H1 (cell line): ENCODE measurements around the gene HLA-G. TPM values are rescaled to one million over a fixed set of nuclear protein-coding genes. Genes with fewer than 3 reads are reported as not detected.

Experiments used
- CTCF ChIA-PET: fragments of 300-600 bp; sonication (Branson Sonifier 250); formaldehyde crosslinking; loops from one replicate; lab custom pipeline; 2021; ENCODE audit not compliant: partially characterized antibody; lab: Charles Lee
- POLR2A ChIA-PET: fragments of 300-600 bp; sonication (Branson Sonifier 250); formaldehyde crosslinking; loops from one replicate; lab custom pipeline; 2021; ENCODE audit warnings: inconsistent platforms; ENCODE audit not compliant: partially characterized antibody; lab: Charles Lee
- DNase-seq, 2 experiments: peaks; one replicate each; pipeline versions ENCODE4 v3.0.0 to v3.0.0-alpha.2; 2010 to 2022; ENCODE audit warnings: low spot score in 2 of 2, low read depth in 1 of 2, mixed read lengths in 1 of 2
- FAIRE-seq: peaks from 2 replicates; lab custom pipeline; 2011; peaks lifted over from hg19 to GRCh38; lab: Jason Lieb, UNC
- H2AFZ ChIP-seq: 2 replicates; pipeline ENCODE4 v1.8.1; 2012; ENCODE audit warnings: low read length, inconsistent platforms
- H2AK5ac ChIP-seq: 2 replicates; pipeline ENCODE4 v1.6.1; 2013; ENCODE audit warnings: low read depth, low read length
- H2BK120ac ChIP-seq: replicated peaks from 2 replicates; pipeline ENCODE3; 2013; ENCODE audit warnings: low read depth, low read length, inconsistent platforms
- H2BK12ac ChIP-seq: 2 replicates; pipeline ENCODE4 v1.6.1; 2013; ENCODE audit warnings: low read depth, low read length
- H2BK15ac ChIP-seq: 2 replicates; pipeline ENCODE4 v1.6.1; 2013; ENCODE audit warnings: low read length
- H2BK20ac ChIP-seq: 2 replicates; pipeline ENCODE4 v1.6.1; 2013; ENCODE audit warnings: low read length
- H2BK5ac ChIP-seq: 2 replicates; pipeline ENCODE4 v1.6.1; 2013; ENCODE audit warnings: low read depth, low read length
- H3K14ac ChIP-seq: 2 replicates; pipeline ENCODE4 v1.6.1; 2013; ENCODE audit warnings: inconsistent platforms; ENCODE audit not compliant: insufficient read length
- H3K18ac ChIP-seq: 2 replicates; pipeline ENCODE4 v1.6.1; 2013; ENCODE audit warnings: low read length; ENCODE audit errors: extremely low read depth
- H3K23ac ChIP-seq: 2 replicates; pipeline ENCODE4 v1.6.1; 2013; ENCODE audit warnings: inconsistent platforms; ENCODE audit not compliant: insufficient read length
- H3K23me2 ChIP-seq: 2 replicates; pipeline ENCODE4 v1.6.1; 2013; ENCODE audit warnings: low read depth, low read length
- H3K27ac ChIP-seq: 2 replicates; pipeline ENCODE4 v1.6.1; 2011; ENCODE audit warnings: low read depth, low read length, inconsistent platforms
- H3K27me3 ChIP-seq, 4 experiments: replicated peaks in 1 of 4; 1 replicate in 1 of 4; 2 replicates in 3 of 4; pipeline versions ENCODE4 v1.6.1 to v1.8.1; 2011 to 2013; ENCODE audit warnings: low read length in 3 of 4, mild to moderate bottlenecking in 3 of 4, inconsistent platforms in 2 of 4, mixed read lengths in 2 of 4, moderate library complexity in 1 of 4; ENCODE audit not compliant: control insufficient read depth in 3 of 4, insufficient read depth in 3 of 4; ENCODE audit errors: extremely low read depth in 1 of 4
- H3K36me3 ChIP-seq, 4 experiments: 2 replicates each; pipeline versions ENCODE4 v1.6.1 to v1.8.1; 2011 to 2013; ENCODE audit warnings: mild to moderate bottlenecking in 4 of 4, low read length in 3 of 4, moderate library complexity in 2 of 4, control low read depth in 1 of 4, inconsistent platforms in 1 of 4; ENCODE audit not compliant: insufficient read depth in 4 of 4, control insufficient read depth in 2 of 4
- H3K4ac ChIP-seq: replicated peaks from 2 replicates; pipeline ENCODE3; 2013; ENCODE audit warnings: low read length, low read depth, mixed read lengths, inconsistent platforms; ENCODE audit not compliant: insufficient read length
- H3K4me1 ChIP-seq, 4 experiments: replicated peaks in 1 of 4; 1 replicate in 1 of 4; 2 replicates in 3 of 4; pipeline versions ENCODE4 v1.6.1 to v1.8.1; 2011 to 2013; ENCODE audit warnings: low read length in 3 of 4, inconsistent platforms in 2 of 4, mixed read lengths in 1 of 4; ENCODE audit not compliant: insufficient read depth in 4 of 4, control insufficient read depth in 3 of 4
- H3K4me2 ChIP-seq, 2 experiments: 2 replicates each; pipeline versions ENCODE4 v1.6.1 to v1.8.1; 2011 to 2013; ENCODE audit warnings: low read depth in 2 of 2, low read length in 2 of 2, control low read depth in 1 of 2, inconsistent platforms in 1 of 2, mild to moderate bottlenecking in 1 of 2; ENCODE audit not compliant: insufficient read depth in 1 of 2
- H3K4me3 ChIP-seq, 4 experiments: fragments of 200-600, 300-600 bp in 1 of 4; sonication (generic), shearing (Covaris generic), sonication (Bioruptor Twin) in 1 of 4; 2 replicates each; pipeline versions ENCODE4 v1.5.1 to v1.8.1; 2011 to 2016; ENCODE audit warnings: low read length in 4 of 4, low read depth in 3 of 4, control low read depth in 2 of 4, inconsistent platforms in 2 of 4, mild to moderate bottlenecking in 2 of 4, mixed read lengths in 1 of 4, moderate library complexity in 1 of 4; ENCODE audit not compliant: insufficient read depth in 2 of 4; ENCODE audit errors: extremely low read depth in 1 of 4
- H3K56ac ChIP-seq: replicated peaks from 2 replicates; pipeline ENCODE3; 2013; ENCODE audit warnings: low read depth, mild to moderate bottlenecking, mixed read lengths, low read length, inconsistent platforms; ENCODE audit not compliant: insufficient read length
- H3K79me1 ChIP-seq: 2 replicates; pipeline ENCODE4 v1.6.1; 2013; ENCODE audit warnings: low read depth, low read length, control low read depth
- H3K79me2 ChIP-seq, 2 experiments: 2 replicates each; pipeline versions ENCODE4 v1.6.1 to v1.8.1; 2012 to 2013; ENCODE audit warnings: low read length in 2 of 2, mild to moderate bottlenecking in 2 of 2, inconsistent platforms in 1 of 2; ENCODE audit not compliant: insufficient read depth in 2 of 2, control insufficient read depth in 1 of 2
- H3K9ac ChIP-seq, 4 experiments: replicated peaks in 1 of 4; 1 replicate in 1 of 4; 2 replicates in 3 of 4; pipeline versions ENCODE4 v1.6.1 to v1.8.1; 2011 to 2013; ENCODE audit warnings: low read depth in 3 of 4, low read length in 3 of 4, control low read depth in 2 of 4, mild to moderate bottlenecking in 2 of 4, moderate library complexity in 2 of 4, inconsistent platforms in 1 of 4; ENCODE audit errors: extremely low read depth in 1 of 4
- H3K9me3 ChIP-seq, 2 experiments: 2 replicates each; pipeline versions ENCODE4 v1.6.1 to v1.8.1; 2012 to 2013; ENCODE audit warnings: mild to moderate bottlenecking in 2 of 2, moderate library complexity in 2 of 2, control low read depth in 1 of 2, inconsistent platforms in 1 of 2, low read depth in 1 of 2, low read length in 1 of 2, mixed read lengths in 1 of 2; ENCODE audit not compliant: insufficient read depth in 2 of 2
- H4K20me1 ChIP-seq, 2 experiments: replicated peaks in 1 of 2; 2 replicates each; pipeline versions ENCODE3 to v1.8.1; 2011 to 2013; ENCODE audit warnings: inconsistent platforms in 2 of 2, low read length in 2 of 2, mild to moderate bottlenecking in 1 of 2; ENCODE audit not compliant: insufficient read depth in 2 of 2, control insufficient read depth in 1 of 2
- H4K5ac ChIP-seq: 2 replicates; pipeline ENCODE4 v1.6.1; 2013; ENCODE audit warnings: low read length, low read depth, mixed read lengths, inconsistent platforms; ENCODE audit not compliant: insufficient read length
- H4K8ac ChIP-seq: 2 replicates; pipeline ENCODE4 v1.8.0; 2013; ENCODE audit warnings: mild to moderate bottlenecking, moderate library complexity, low read length, inconsistent platforms; ENCODE audit not compliant: insufficient read depth; ENCODE audit errors: extremely low read depth
- H4K91ac ChIP-seq: replicated peaks from 2 replicates; pipeline ENCODE3; 2013; ENCODE audit warnings: low read length, mixed read lengths, inconsistent platforms; ENCODE audit not compliant: insufficient read length
- BRCA1 ChIP-seq: IDR thresholded peaks from 2 replicates; pipeline ENCODE4 v1.6.1; 2012; ENCODE audit warnings: low read depth, low read length, improper control_type of control experiment
- CBX8 ChIP-seq: fragments of 300-800, 300-1000 bp; sonication (generic); IDR thresholded peaks from 2 replicates; pipeline ENCODE4 v1.7.1; 2016; ENCODE audit warnings: low read depth, low read length, borderline replicate concordance
- EGR1 ChIP-seq: IDR thresholded peaks from 2 replicates; pipeline ENCODE4 v1.6.1; 2011; ENCODE audit warnings: low read depth, low read length, borderline replicate concordance
- FOSL1 ChIP-seq: IDR thresholded peaks from 2 replicates; pipeline ENCODE4 v1.6.1; 2011; ENCODE audit warnings: mild to moderate bottlenecking, low read depth, low read length, moderate library complexity; ENCODE audit not compliant: insufficient read depth
- KDM1A ChIP-seq: fragments of 200-600, 300-600 bp; sonication (generic); IDR thresholded peaks from 2 replicates; pipeline ENCODE4 v1.7.1; 2016; ENCODE audit warnings: mild to moderate bottlenecking, low read length, borderline replicate concordance
- KDM4A ChIP-seq: IDR thresholded peaks from one replicate; pipeline ENCODE4 v1.7.1; 2012; ENCODE audit warnings: low read depth, mild to moderate bottlenecking, moderate library complexity, low read length, inconsistent platforms; ENCODE audit not compliant: severe bottlenecking
- SIRT6 ChIP-seq: IDR thresholded peaks from one replicate; pipeline ENCODE4 v1.7.1; 2012; ENCODE audit warnings: low read length, inconsistent platforms
- SP2 ChIP-seq: IDR thresholded peaks from 2 replicates; pipeline ENCODE4 v1.6.1; 2012; ENCODE audit warnings: mild to moderate bottlenecking, low read length, inconsistent platforms
- TBP ChIP-seq: IDR thresholded peaks from 2 replicates; pipeline ENCODE4 v1.6.1; 2011; ENCODE audit warnings: low read depth, low read length, improper control_type of control experiment
- TEAD4 ChIP-seq: IDR thresholded peaks from 2 replicates; pipeline ENCODE4 v1.6.1; 2012; ENCODE audit warnings: low read depth, low read length, inconsistent platforms, mixed read lengths
- YY1 ChIP-seq: IDR thresholded peaks from 2 replicates; pipeline ENCODE4 v1.6.1; 2011; ENCODE audit warnings: low read depth, mild to moderate bottlenecking, low read length
- WGBS, 2 experiments: shearing (Covaris generic) in 1 of 2; methylation state at CpG; one replicate each; pipeline versions ENCODE4 v1.1.6 to v1.1.7; 2013 to 2015; ENCODE audit warnings: low lambda C conversion rate in 2 of 2, mixed read lengths in 2 of 2, inconsistent platforms in 1 of 2, low coverage in 1 of 2, missing lambda C conversion rate in 1 of 2; ENCODE audit not compliant: insufficient replicate concordance in 2 of 2, insufficient coverage in 1 of 2, insufficient read length in 1 of 2; ENCODE audit errors: extremely low coverage in 1 of 2, missing lambda C conversion rate in 1 of 2; 5-methylcytosine and 5-hydroxymethylcytosine counted together
- polyA plus RNA-seq, 7 experiments: library from polyadenylated mRNA; depleted of rRNA in 3 of 7; stranded (reverse) in 5 of 7; unstranded in 2 of 7; fragments of >200 nt in 5 of 7; fragments of 200-250 nt in 2 of 7; gene quantifications; 1 replicate in 5 of 7; 2 replicates in 1 of 7; 4 replicates in 1 of 7; pipeline versions ENCODE4 v1.2.1 to v1.2.3, GENCODE V29; 2011 to 2013; ENCODE audit warnings: missing spikeins in 2 of 7, mixed read lengths in 2 of 7
- total RNA-seq: library from RNA; stranded (reverse); fragmentation: NEBNext Ultra II Directional; extraction: Animal tissue kit (Norgen Biotek cat#: 25700); gene quantifications from 2 replicates; pipeline ENCODE4 v1.2.1, GENCODE V29; 2021
- TF ChIP-seq, protein P1 (sequence below), 3 experiments: IDR thresholded peaks; 1 replicate in 2 of 3; 2 replicates in 1 of 3; pipeline versions ENCODE4 v1.5.1 to v1.6.1; 2011; ENCODE audit warnings: low read length in 3 of 3, mild to moderate bottlenecking in 3 of 3, inconsistent platforms in 2 of 3, low read depth in 1 of 3, moderate library complexity in 1 of 3; ENCODE audit not compliant: insufficient read depth in 1 of 3; ENCODE audit errors: control extremely low read depth in 1 of 3

The HLA-G gene
- total and polyA plus RNA-seq, 2 of the 8 experiments (the other 6 are each of a cell fraction or from before 2014, with no cell fraction given), result 3.2 to 4.8 TPM

- 0 out of 2 replicates have a peak overlapping the region, but pooled peaks have one; percentile 5 for H2AK5ac ChIP-seq
- no peak overlapping the region for H3K4ac ChIP-seq
- H3K9me3 ChIP-seq, result peaks cover 0 to 3% of the 10 kb centered on the region in 2 experiments; a peak in 1 of 4 replicates
- peaks cover 0 to 26% (median 18%) of the 10 kb centered on the region in 4 experiments; a peak in 5 of 7 replicates for H3K27me3 ChIP-seq
- no peak overlapping the region for H4K8ac ChIP-seq
- ChIA-PET POLR2A (no interaction called here), CTCF (interaction anchor here (0.6 to 1.5 kb wide), 2 partner anchors 8 to 35 kb away, joined by 3 to 4 read pairs; no protein-coding TSS in a partner anchor)
- peaks cover 11% of the 10 kb centered on the region; the same call in 1 of the 2 replicates for H3K23me2 ChIP-seq
- H3K56ac ChIP-seq, result no peak overlapping the region
- no peaks in the 10 kb centered on the region for H3K79me2 ChIP-seq
- peaks cover 0 to 6% (median 0%) of the 10 kb centered on the region in 4 experiments; a peak in 1 of 7 replicates for H3K4me1 ChIP-seq
- H2BK5ac ChIP-seq, result no peak overlapping the region
- no peak overlapping the region for H3K9ac ChIP-seq
- no peak overlapping the region for H4K91ac ChIP-seq
- WGBS, 2 experiments, result 100% methylated on average over 1 of the region's 1 CpG; no CpG with 5 or more reads in 1 of the 2 experiments
- no peaks in the 10 kb centered on the region for H3K79me1 ChIP-seq
- no peaks in the 10 kb centered on the region for H4K20me1 ChIP-seq
- H2BK15ac ChIP-seq, result no peak overlapping the region
- DNase-seq, result no peak
- H2AFZ ChIP-seq, result no peak overlapping the region
- no peak overlapping the region for H3K27ac ChIP-seq
- no peak overlapping the region for H3K4me3 ChIP-seq
- no peak overlapping the region for H2BK120ac ChIP-seq
- H3K18ac ChIP-seq, result no peak overlapping the region
- H3K4me2 ChIP-seq, result no peak overlapping the region
- no peak overlapping the region for H2BK20ac ChIP-seq
- no peak overlapping the region for H3K14ac ChIP-seq
- no peaks in the 10 kb centered on the region for H3K36me3 ChIP-seq
- H3K23ac ChIP-seq, result no peak overlapping the region
- peak overlapping the region; percentile 19; the same call in 1 of the 2 replicates for H2BK12ac ChIP-seq
- H4K5ac ChIP-seq, result no peak overlapping the region
- no peak for FAIRE-seq
- TF ChIP-seq YY1 (no peak), KDM1A (no peak), SIRT6 (no peak), FOSL1 (no peak), CBX8 (no peak), BRCA1 (no peak), KDM4A (no peak), TEAD4 (no peak), EGR1 (no peak), SP2 (no peak), TBP (no peak)
- TF ChIP-seq, protein P1, sequence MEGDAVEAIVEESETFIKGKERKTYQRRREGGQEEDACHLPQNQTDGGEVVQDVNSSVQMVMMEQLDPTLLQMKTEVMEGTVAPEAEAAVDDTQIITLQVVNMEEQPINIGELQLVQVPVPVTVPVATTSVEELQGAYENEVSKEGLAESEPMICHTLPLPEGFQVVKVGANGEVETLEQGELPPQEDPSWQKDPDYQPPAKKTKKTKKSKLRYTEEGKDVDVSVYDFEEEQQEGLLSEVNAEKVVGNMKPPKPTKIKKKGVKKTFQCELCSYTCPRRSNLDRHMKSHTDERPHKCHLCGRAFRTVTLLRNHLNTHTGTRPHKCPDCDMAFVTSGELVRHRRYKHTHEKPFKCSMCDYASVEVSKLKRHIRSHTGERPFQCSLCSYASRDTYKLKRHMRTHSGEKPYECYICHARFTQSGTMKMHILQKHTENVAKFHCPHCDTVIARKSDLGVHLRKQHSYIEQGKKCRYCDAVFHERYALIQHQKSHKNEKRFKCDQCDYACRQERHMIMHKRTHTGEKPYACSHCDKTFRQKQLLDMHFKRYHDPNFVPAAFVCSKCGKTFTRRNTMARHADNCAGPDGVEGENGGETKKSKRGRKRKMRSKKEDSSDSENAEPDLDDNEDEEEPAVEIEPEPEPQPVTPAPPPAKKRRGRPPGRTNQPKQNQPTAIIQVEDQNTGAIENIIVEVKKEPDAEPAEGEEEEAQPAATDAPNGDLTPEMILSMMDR (IDR thresholded peaks at IDR 0.05; ENCODE audit: control extremely low read depth in 1 of 3, insufficient read depth in 1 of 3, low read depth in 1 of 3, low read length in 3 of 3), result no peak
Measured at GRCh38 chr6:29789176-29789575, 38.4 kb upstream of the HLA-G start.
